ENCODE results near the gene DMRT3.

- no peak for TF ChIP-seq EZH2 (IDR thresholded peaks at IDR 0.05; ENCODE audit: low read depth)
- TF ChIP-seq CTCF (conservative IDR thresholded peaks at IDR 0.05) = no peak
Measured at GRCh38 chr9:1014640-1015039, 38.2 kb downstream of the DMRT3 start.
